HCT116 (cell line): ENCODE results near the gene RAPGEF2. TPM values are rescaled to one million over a fixed set of nuclear protein-coding genes. Genes with fewer than 3 reads are reported as not detected.
A peak's percentile ranks its signal among the peaks of the same experiment; 100 is the strongest.

ENCODE experiments used
- ATAC-seq: fragments of 200-7000 bp; cut with Tn5 transposase; 2 replicates; pipeline ENCODE4 v1.9.1; 2020; ENCODE audit warnings: mild to moderate bottlenecking, moderate library complexity
- BruUV-seq: library from RNA; stranded (reverse); fragments of 400-500 nt; replicated peaks from 2 replicates; lab custom pipeline; 2021; lab: Mats Ljungman, UMichigan
- CTCF ChIA-PET: fragments of 300-600 bp; sonication (Branson Sonifier 250); formaldehyde crosslinking; loops from one replicate; lab custom pipeline; 2021; ENCODE audit warnings: antibody characterized with exemption; lab: Charles Lee
- POLR2A ChIA-PET: fragments of 300-600, 350-600 bp; sonication (Branson Sonifier 250); formaldehyde crosslinking; loops from one replicate; lab custom pipeline; 2021; ENCODE audit warnings: antibody characterized with exemption; lab: Charles Lee
- RAD21 ChIA-PET, 2 experiments: fragments of 300-600 bp; sonication (Branson Sonifier 250); formaldehyde crosslinking; loops; one replicate each; lab custom pipeline; 2023; ENCODE audit warnings: low total read pairs in 2 of 2; ENCODE audit not compliant: uncharacterized antibody in 2 of 2, unreplicated experiment in 2 of 2, low non-redundant PET in 1 of 2; lab: Charles Lee
- DNase-seq: peaks from one replicate; pipeline ENCODE4 v3.0.0-alpha.2; 2010; ENCODE audit warnings: low read depth, low spot score
- H2AFZ ChIP-seq: fragments of 200-600 bp; shearing (Covaris generic), sonication (generic); 2 replicates; pipeline ENCODE4 v1.6.1; 2017; ENCODE audit warnings: low read depth, mixed run types, mixed read lengths, antibody characterized with exemption, low read length; ENCODE audit not compliant: poor library complexity, severe bottlenecking
- H3K27ac ChIP-seq: 2 replicates; pipeline ENCODE4 v1.5.1; 2012; ENCODE audit warnings: low read depth, low read length
- H3K27me3 ChIP-seq: fragments of 200-600 bp; sonication (generic); 2 replicates; pipeline ENCODE4 v1.6.1; 2016; ENCODE audit warnings: mixed run types, low read length, mixed read lengths; ENCODE audit not compliant: insufficient read depth
- H3K36me3 ChIP-seq, 2 experiments: fragments of 200-500 bp in 1 of 2; fragments of 200-600 bp in 1 of 2; sonication (Bioruptor generic) in 1 of 2; sonication (generic) in 1 of 2; 2 replicates each; pipeline versions ENCODE4 v1.5.1 to v1.6.1; 2014 to 2016; ENCODE audit warnings: low read length in 2 of 2, inconsistent platforms in 1 of 2, mixed read lengths in 1 of 2, mixed run types in 1 of 2; ENCODE audit not compliant: insufficient read depth in 2 of 2, control insufficient read depth in 1 of 2
- H3K4me1 ChIP-seq, 2 experiments: fragments of 200-600 bp in 1 of 2; sonication (generic) in 1 of 2; 2 replicates each; pipeline versions ENCODE4 v1.5.1 to v1.6.1; 2012 to 2017; ENCODE audit warnings: low read length in 2 of 2, inconsistent platforms in 1 of 2, mild to moderate bottlenecking in 1 of 2, mixed read lengths in 1 of 2, mixed run types in 1 of 2, moderate library complexity in 1 of 2; ENCODE audit not compliant: insufficient read depth in 2 of 2, control insufficient read depth in 1 of 2
- H3K4me2 ChIP-seq: fragments of 200-600 bp; sonication (generic); 2 replicates; pipeline ENCODE4 v1.6.1; 2017; ENCODE audit warnings: mixed run types, low read length, mixed read lengths
- H3K4me3 ChIP-seq, 2 experiments: fragments of 200-600 bp in 1 of 2; sonication (generic) in 1 of 2; replicated peaks in 1 of 2; 2 replicates each; pipeline ENCODE4 v1.5.1; 2011 to 2016; ENCODE audit warnings: low read length in 2 of 2, control low read depth in 1 of 2, low read depth in 1 of 2, mild to moderate bottlenecking in 1 of 2, mixed read lengths in 1 of 2, mixed run types in 1 of 2
- H3K79me2 ChIP-seq: fragments of 200-600 bp; sonication (generic); 2 replicates; pipeline ENCODE4 v1.6.1; 2017; ENCODE audit warnings: mild to moderate bottlenecking, mixed run types, low read length, moderate library complexity, mixed read lengths; ENCODE audit not compliant: insufficient read depth
- H3K9ac ChIP-seq: fragments of 200-600 bp; sonication (generic); 2 replicates; pipeline ENCODE4 v1.6.1; 2016; ENCODE audit warnings: low read length, mixed read lengths
- H3K9me2 ChIP-seq: fragments of 200-600 bp; sonication (generic), shearing (Covaris generic); 2 replicates; pipeline ENCODE4 v1.6.1; 2017; ENCODE audit warnings: mixed run types, mild to moderate bottlenecking, moderate library complexity; ENCODE audit not compliant: insufficient read depth
- H3K9me3 ChIP-seq, 2 experiments: fragments of 200-500 bp in 1 of 2; fragments of 200-600 bp in 1 of 2; sonication (Bioruptor generic) in 1 of 2; sonication (generic) in 1 of 2; 2 replicates each; pipeline ENCODE4 v1.6.1; 2014 to 2017; ENCODE audit warnings: low read length in 2 of 2, mixed read lengths in 2 of 2, inconsistent platforms in 1 of 2, low read depth in 1 of 2, mild to moderate bottlenecking in 1 of 2, mixed run types in 1 of 2, moderate library complexity in 1 of 2; ENCODE audit not compliant: control insufficient read depth in 1 of 2, insufficient read depth in 1 of 2
- H4K20me1 ChIP-seq: fragments of 200-600 bp; sonication (generic), shearing (Covaris generic); 2 replicates; pipeline ENCODE4 v1.6.1; 2017; ENCODE audit warnings: mixed run types, mild to moderate bottlenecking, moderate library complexity; ENCODE audit not compliant: insufficient read depth
- CEBPB ChIP-seq: IDR thresholded peaks from 2 replicates; pipeline ENCODE4 v1.6.1; 2012; ENCODE audit warnings: low read depth
- EZH2 ChIP-seq: fragments of 200-600 bp; sonication (generic); IDR thresholded peaks from 2 replicates; pipeline ENCODE4 v1.6.1; 2017; ENCODE audit warnings: antibody characterized with exemption, mixed run types
- EZH2phosphoT487 ChIP-seq: fragments of 200-600 bp; IDR thresholded peaks from 2 replicates; pipeline ENCODE4 v1.6.1; 2018; ENCODE audit warnings: antibody characterized with exemption, borderline replicate concordance
- FOSL1 ChIP-seq: IDR thresholded peaks from 2 replicates; pipeline ENCODE4 v1.6.1; 2012; ENCODE audit warnings: low read depth
- SIN3A ChIP-seq: IDR thresholded peaks from 2 replicates; pipeline ENCODE4 v1.6.1; 2012; ENCODE audit warnings: low read depth
- TCF7L2 ChIP-seq: IDR thresholded peaks from 2 replicates; pipeline ENCODE4 v1.7.0; 2011; ENCODE audit warnings: borderline replicate concordance, inconsistent platforms; ENCODE audit not compliant: insufficient read depth, insufficient read length; ENCODE audit errors: extremely low read depth
- ZBTB33 ChIP-seq: IDR thresholded peaks from 2 replicates; pipeline ENCODE4 v1.6.1; 2011; ENCODE audit warnings: mild to moderate bottlenecking, low read length, moderate library complexity; ENCODE audit not compliant: insufficient replicate concordance; ENCODE audit errors: extremely low read depth
- intact Hi-C: fragments of 100-400 bp; cut with micrococcal nuclease; formaldehyde crosslinking; loops from 2 replicates; pipeline ENCODE4 v1.10.0; 2022
- total RNA-seq: library from RNA; stranded (reverse); gene quantifications from one replicate; pipeline ENCODE4 v1.2.1, GENCODE V29; 2021; ENCODE audit not compliant: unreplicated experiment

RAPGEF2 gene
- total RNA-seq, 1 experiment from 2014 or later = 21.2 TPM

DNA sequence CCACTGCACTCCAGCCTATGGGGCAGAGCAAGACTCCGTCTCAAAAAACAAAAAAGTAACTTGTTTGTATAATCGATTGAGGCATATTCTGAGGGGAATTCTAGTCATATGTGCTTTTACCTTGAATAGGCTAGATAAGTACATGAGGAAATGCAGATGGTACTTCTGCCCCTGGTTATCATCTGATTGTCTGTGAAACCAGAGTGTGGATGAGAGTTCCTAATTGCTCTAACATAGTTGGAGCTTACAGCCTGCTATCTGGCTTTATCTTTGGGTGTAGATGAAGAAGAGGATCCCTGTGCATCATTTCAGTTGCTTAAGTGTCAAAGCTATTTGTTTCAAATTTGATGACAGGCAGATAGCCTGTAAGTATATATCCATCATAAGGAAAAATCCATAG, 205.1 kb downstream of the RAPGEF2 start (continued):
- no peak for TF ChIP-seq ZBTB33
- TF ChIP-seq TCF7L2 = no peak
- TF ChIP-seq EZH2phosphoT487 = no peak
- no peak for TF ChIP-seq CEBPB
- no peak for TF ChIP-seq SIN3A

DNA sequence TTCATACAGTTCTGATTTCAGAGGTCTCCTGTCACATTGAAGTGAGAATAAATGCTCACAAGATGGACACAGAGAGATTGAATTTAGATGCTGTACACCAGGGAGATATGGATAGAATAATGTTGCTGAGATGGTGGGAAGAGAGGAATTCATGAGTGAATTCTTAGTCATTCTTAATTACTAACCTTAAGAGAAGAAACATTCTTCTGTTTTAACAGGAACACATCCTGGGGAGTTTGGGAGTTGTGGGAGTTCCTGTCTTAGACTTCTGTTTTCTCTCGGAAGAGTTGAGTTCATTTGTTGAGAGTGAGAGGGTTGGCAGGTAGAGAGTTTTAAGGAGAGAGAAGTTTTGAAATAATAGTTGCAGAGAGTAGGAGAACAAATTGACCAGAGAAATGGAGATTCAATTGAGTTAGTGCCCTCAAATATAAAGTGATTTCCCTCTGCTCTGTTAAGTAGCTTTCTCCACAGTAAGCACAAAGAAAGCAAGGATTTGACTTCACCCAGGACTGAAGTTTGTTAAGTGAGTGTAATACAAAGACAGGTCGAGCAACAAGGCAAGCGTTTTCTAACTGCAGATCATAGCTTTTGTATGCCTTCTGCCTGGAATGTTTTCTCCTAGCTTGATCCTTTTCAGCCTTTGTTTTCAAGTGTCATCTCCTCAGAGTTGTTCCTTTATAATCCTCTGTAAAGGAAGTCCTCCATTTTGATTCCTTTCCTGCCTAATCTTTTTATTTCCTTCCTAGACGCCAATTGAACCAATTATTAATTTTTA, 205.9 kb downstream of the RAPGEF2 start:
- H3K9me3 ChIP-seq = no peaks in the 10 kb centered on the region
- H3K9ac ChIP-seq = no peak overlapping the region
- ChIA-PET CTCF (no interaction called here), RAD21 (no interaction called here), POLR2A (no interaction called here)
- H3K27ac ChIP-seq = no peak overlapping the region
- peak overlapping the region; percentile 22 for H3K4me2 ChIP-seq
- no peaks in the 10 kb centered on the region; the same call in 1 of the 2 replicates for H4K20me1 ChIP-seq
- H3K79me2 ChIP-seq = no peaks in the 10 kb centered on the region
- intact Hi-C loops = no loop called here
- no peaks in the 10 kb centered on the region for H3K36me3 ChIP-seq
- no TSS peak for BruUV-seq
- no peak overlapping the region for H2AFZ ChIP-seq
- no peaks in the 10 kb centered on the region for H3K9me2 ChIP-seq
- TF ChIP-seq FOSL1 = 0 out of 2 replicates have a peak, but pooled peaks have one; percentile 3
- TF ChIP-seq EZH2 = no peak
- peaks cover 0 to 12% of the 10 kb centered on the region in 2 experiments; a peak in 2 of 4 replicates for H3K4me1 ChIP-seq
- H3K4me3 ChIP-seq = no peak overlapping the region
- no peak for DNase-seq
- no peaks in the 10 kb centered on the region for H3K27me3 ChIP-seq
- ATAC-seq = no peak
